ENCODE results near the gene CACNA2D3.

CACNA2D3 gene

DNA sequence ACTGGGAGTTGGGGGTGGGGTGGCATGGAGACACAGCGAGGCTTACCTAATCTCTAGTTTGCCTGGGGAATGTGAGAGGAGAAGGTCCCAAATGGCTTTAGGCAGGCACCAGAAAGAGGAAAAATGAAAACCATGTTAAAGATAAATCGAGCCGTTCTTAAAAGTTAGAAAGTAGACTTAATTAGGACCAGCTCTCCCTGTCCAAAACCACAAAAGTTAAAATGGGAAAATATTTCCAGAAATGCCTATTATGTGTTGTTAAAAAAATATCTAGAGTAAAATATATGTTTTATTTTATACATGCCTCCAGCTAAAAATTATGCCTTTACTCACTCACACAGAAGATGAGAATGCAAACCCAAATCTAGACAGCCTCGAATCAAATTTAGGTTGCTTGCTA lies 755.4 kb downstream of the CACNA2D3 start:
- no peak for DNase-seq (ENCODE audit: low spot score)

DNA sequence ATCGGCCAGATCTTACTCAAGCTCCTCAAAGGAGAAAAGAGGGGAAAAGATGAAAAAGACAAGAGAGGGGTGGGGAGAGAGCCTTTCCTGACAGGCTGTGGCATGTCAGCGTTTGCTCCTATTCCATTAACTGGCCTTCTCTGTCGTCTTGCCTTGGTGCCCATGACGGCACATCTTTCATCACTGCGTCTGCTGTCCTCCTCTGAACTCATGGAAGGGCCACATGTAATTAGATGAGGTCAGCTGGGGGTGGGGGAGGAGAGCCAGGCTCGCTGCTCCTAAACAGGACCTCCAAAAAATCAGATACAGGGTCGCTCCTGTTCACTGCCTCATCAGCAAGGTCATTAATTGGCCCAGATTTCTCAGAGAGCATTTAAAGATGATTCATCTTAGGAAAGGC lies 755.8 kb downstream of the CACNA2D3 start:
- no peak for DNase-seq (ENCODE audit: low spot score)

- DNase-seq (ENCODE audit: low spot score) = no peak
Observed at GRCh38 chr3:54882129-54882833, 759.9 kb downstream of the CACNA2D3 start.

- no peak for DNase-seq (ENCODE audit: low spot score)
Observed at GRCh38 chr3:54888162-54888561, 765.8 kb downstream of the CACNA2D3 start.

GRCh38 chr3:54888873-54889272 lies 766.5 kb downstream of the CACNA2D3 start:
- DNase-seq (ENCODE audit: low spot score) = no peak

DNA sequence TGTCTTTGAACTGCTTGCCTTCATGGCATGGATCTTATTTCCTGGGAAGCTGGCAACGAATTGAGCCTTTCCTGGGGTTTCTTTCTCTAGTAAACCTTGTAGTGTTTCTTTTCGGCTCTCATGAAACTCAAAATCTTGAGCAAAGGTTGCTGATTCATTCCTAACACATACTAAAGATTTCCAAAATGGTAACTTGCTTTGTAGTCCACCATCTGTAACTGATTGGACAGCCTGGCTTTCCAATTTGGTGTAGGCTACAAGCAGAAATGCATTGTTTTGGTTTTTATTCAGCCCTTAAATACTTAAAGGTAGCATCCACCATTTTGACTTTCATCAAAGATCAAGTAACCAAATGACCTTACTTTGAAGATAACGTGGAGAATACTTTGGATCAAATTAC lies 767.4 kb downstream of the CACNA2D3 start:
- DNase-seq (ENCODE audit: low spot score) = no peak

DNA sequence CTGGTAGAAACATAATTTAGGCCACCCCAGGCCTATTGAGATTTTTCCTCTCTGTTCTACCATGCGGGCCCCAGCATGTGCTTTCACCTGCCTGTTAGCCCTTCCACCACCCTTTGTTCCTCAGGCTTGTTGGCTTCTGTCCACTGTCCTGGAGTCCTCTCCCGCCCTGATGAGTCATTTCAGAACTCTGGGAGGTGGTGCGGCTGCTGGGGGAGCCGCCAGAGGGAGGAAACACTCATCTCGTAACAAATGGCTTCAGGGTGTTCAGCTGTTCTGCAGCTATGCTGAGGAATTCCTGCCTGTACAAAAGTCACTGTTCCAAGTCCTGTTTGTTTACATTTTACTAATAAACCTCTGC lies 769.2 kb downstream of the CACNA2D3 start:
- no peak for DNase-seq (ENCODE audit: low spot score)

DNA sequence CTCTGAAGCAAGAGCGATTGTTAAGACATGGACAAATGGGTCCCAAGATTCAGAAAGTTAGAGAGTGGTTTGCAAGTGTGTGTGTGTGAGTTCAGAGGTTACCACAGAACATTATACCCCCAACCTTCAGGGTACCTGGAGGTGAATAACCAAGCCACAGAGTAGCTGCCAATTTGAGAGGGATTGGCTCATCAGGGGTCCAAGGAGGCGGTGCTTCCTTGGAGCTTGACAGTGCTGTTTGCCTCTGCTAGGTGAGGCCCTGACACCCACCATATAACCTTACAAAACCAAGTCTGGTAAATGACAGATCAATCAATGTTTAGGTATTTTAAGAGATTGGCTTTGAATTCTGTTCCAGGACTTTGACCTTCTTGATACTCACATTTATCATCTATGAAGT lies 769.8 kb downstream of the CACNA2D3 start:
- no peak for DNase-seq (ENCODE audit: low spot score)

DNA sequence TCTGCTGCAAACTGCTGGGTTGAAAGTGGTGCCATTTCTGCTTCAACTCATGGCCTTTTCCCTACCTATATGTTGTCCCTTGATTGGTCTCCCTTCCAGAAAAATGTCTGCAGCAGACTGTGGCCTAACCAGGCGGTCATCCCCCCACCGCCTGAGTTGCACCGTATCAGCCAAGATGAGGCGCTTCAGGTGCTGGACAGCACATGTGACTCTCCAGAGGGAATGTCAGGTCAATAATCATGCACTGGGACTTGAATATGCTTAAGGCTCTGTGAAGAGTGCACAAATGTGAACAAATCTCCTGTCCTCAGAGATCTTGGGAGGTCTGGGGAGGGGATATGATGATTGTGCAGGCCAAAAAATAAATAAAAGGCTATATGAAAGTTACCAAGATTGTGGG lies 773.3 kb downstream of the CACNA2D3 start:
- no peak for DNase-seq (ENCODE audit: low spot score)

DNA sequence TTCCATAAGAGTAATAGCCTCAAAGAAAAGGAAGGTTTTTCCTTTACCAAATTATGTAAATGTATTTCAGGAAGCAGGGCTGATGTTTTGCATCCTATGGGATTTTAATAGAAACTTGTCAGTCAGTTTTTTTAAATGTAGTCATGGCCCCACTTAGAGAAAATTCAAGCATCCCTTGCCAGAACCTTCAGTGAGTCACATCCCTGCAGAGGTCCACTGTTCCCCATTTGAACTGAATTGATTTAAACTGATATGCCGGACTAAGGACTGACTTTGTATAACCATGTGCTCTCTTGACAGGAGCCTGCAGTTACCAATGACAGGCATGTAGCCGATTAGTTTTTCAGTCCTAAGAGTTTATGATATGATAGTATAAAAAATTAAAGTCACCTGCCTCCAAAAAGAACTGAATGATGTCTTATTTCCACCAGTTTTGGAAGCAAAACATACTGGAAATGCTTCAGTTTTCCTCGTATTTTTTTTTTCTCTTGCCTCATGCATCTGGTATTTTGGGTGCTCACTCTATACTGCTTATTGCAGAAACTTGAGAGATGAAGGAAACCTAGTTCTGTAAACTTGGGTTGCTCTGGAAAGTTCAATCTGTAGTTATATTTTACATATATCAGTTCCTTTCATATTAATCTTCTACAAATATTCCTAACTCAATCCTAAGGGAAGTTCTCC lies 774.8 kb downstream of the CACNA2D3 start:
- DNase-seq (ENCODE audit: low spot score) = no peak

GRCh38 chr3:54899273-54899672 lies 776.9 kb downstream of the CACNA2D3 start:
- DNase-seq (ENCODE audit: low spot score) = no peak

DNA sequence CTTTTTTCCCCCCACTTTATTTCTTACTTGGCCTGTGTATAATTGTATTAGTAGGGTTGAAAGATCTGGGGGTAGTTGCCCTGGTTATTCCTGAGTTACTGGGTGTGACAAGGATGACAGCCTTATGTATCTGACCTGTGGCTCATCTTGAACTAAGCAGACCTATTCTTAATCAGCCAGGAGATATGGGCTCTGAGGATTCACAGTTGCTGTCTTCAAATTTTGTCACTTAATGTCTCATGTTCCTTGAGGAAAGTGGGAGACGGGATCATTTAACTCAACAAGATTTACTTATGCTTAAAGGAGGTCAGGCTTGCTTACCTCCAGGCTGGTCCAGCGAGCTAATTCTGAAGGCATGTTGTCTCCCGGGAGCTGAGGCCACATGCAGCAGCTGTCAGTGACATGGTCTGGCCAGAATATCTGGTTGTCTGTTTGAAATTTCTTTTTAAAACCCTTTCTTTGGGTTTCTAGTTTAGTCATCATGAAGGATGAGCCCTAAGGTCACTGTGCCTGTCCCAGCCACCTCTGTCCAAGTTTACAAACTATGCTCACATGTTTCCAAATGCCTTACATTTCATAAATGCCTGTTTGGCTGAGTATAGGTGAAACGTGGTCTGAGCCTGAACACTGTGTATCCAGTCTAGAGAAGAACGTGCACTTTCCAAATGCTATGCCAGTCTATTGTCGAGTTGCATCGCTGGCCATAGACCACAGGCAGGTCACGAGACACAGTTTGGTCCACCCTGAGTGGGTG lies 778.7 kb downstream of the CACNA2D3 start:
- DNase-seq (ENCODE audit: low spot score) = no peak

- no peak for DNase-seq (ENCODE audit: low spot score)
Observed at GRCh38 chr3:54901906-54902685, 779.7 kb downstream of the CACNA2D3 start.

DNA sequence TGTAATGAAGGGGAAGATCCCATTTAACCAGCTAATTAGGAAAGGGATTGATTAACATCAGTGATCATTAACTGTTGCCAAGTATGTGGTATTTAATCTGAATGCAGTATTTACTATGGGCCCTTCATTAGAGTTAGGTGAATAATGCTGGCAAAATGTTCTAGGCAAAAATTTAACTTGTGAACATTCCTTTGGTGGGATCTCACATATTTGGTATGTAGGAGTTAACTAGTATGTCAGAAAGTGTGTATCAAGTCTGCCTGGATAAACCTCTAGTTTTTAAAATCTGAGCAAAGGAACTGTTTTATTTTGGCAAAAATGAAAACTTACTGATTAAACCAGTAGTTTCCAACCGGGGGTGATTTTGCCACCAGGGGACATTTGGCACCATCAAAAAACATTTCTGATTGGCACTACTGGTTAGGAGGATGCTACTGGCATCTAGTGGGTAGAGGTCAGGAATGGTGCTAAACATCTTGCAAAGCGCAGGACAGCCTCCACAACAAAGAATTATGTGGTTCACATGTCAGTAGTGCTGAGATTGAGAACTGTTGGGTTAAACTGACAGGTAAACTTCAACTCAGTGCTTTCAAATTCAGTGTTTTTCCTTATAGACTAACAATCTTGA lies 783.0 kb downstream of the CACNA2D3 start:
- no peak for DNase-seq (ENCODE audit: low spot score)

GRCh38 chr3:54905920-54906319 lies 783.6 kb downstream of the CACNA2D3 start:
- DNase-seq (ENCODE audit: low spot score) = no peak

DNA sequence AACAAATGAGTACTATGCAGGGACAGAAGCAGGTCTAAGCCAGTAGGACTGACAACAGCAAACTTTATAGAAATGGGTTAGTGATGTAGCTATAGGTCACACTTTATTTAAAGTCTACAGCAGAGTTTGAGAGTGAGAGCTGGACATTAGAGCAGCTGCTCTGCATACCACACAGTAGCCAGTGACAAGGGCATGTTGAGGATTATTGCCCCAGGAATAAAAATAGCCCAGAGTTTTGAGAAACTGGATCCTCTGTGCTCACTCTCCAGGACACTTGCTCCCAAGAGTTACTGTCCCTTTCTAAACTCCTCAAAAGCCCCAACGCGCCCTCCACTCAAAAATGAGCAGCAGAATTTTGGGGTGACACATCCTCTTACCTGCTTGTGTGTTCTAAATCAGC lies 784.4 kb downstream of the CACNA2D3 start:
- DNase-seq (ENCODE audit: low spot score) = no peak

DNA sequence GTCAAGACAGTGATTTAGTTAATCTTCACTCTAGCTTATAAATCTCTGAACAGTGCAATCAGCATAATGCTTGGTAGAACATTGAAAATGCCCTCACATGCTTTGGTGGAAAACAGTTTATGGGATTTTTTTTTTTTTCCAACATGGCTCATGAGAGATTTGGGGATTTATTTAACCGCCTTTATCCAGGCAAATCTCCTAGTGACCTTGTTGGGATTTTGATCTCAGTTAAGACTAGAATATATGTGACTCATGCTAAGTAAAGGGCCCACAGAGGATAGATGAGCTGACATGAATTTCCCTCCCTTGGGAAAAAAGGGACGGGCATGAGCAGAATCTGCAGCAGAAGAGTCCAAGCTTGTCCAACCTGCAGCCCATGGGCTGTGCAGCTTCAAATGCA lies 786.8 kb downstream of the CACNA2D3 start:
- no peak for DNase-seq (ENCODE audit: low spot score)

DNA sequence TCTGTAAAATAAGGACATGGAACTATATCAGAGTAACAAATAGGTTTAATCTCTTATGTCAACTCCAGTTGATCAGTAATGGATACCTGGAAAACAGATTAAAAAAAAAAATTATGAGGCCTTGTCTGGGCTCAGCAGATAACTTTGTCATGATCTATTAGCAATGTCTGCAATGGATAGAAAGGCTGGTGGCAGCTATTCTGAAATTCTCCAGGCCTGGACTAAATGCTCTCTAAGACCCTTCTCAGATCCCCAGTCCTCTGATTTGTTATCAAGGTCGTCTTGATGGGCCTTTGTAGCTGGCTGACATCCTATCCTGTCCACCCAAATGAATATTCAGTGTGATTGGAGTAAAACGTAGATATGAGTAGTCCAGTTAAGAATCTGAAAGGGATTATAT lies 791.8 kb downstream of the CACNA2D3 start:
- DNase-seq (ENCODE audit: low spot score) = no peak

DNA sequence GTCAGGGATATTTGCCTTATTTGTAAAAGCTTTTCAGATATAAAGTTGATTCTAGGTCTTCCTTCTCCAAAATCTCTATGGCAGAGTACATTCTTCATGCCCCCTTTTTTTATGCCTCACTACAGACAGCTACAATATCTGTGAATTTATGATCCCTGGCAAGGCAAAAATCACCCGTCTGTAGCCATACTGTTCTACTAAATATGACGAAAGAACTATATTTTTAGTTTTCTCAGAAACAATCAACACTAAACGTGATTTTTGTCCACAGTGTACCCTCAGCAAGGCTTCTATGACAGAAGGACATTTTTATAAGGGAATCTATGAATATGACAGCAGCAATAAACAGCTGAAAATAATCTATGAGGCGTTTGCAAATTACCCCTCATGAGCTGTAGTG lies 792.8 kb downstream of the CACNA2D3 start:
- no peak for DNase-seq (ENCODE audit: low spot score)

DNA sequence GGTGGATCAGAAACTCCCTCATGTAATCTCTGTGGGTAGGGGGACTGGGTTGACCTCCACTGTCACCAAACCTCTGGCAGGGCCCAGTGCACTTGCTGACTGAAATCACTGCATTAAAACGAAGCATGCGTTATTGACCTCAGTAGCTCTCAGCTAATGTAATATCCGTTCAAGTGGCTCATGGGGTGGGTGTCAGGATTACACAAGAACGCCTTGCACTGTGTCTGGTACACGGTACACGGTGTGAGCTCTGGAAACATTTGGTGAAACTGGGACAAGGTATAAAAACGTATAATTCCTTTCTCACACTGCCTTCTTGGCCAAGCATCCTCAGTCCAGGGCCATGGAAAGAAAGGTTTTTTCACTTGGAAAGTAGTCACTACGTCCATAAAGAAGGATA lies 793.6 kb downstream of the CACNA2D3 start:
- no peak for DNase-seq (ENCODE audit: low spot score)

GRCh38 chr3:54916732-54917131 lies 794.4 kb downstream of the CACNA2D3 start:
- no peak for DNase-seq (ENCODE audit: low spot score)

GRCh38 chr3:54917174-54917573 lies 794.8 kb downstream of the CACNA2D3 start:
- DNase-seq (ENCODE audit: low spot score) = no peak

Measured in CD4-positive, alpha-beta T cell treated with Interleukin-6 at 100 ng/mL for 8 hours (primary cell).